Peyer's patch (tissue), 4 donors: ENCODE data around the gene IGSF9B. TPM values are rescaled to one million over a fixed set of nuclear protein-coding genes. Genes with fewer than 3 reads are reported as not detected.
A peak's percentile ranks its signal among the peaks of the same experiment; 100 is the strongest.

ENCODE experiments used
- DNase-seq, 3 donors: peaks; one replicate each; pipeline ENCODE4 v3.0.0-alpha.2; 2017 to 2019
- H3K27ac ChIP-seq, 4 donors: fragments of 200-600 bp; sonication (generic); one replicate each; pipeline ENCODE4 v1.5.1; 2016 to 2019
- H3K27me3 ChIP-seq, 2 donors: fragments of 200-600 bp; sonication (generic); one replicate each; pipeline ENCODE4 v1.5.1; 2019
- H3K36me3 ChIP-seq, 3 donors: fragments of 200-600 bp; sonication (generic); one replicate each; pipeline ENCODE4 v1.5.1; 2016 to 2019
- H3K4me1 ChIP-seq, 4 donors: fragments of 200-600 bp; sonication (generic); one replicate each; pipeline ENCODE4 v1.5.1; 2016 to 2019
- H3K4me3 ChIP-seq, 4 donors: fragments of 200-600 bp; sonication (generic); 1 replicate in 3 of 4; 2 replicates in 1 of 4; pipeline ENCODE4 v1.5.1; 2016 to 2019; ENCODE audit warnings: mild to moderate bottlenecking in 1 of 4
- H3K9me3 ChIP-seq, 4 donors: fragments of 200-600 bp; sonication (generic); one replicate each; pipeline ENCODE4 v1.5.1; 2016 to 2019; ENCODE audit warnings: mild to moderate bottlenecking in 1 of 4
- CTCF ChIP-seq, 6 experiments: fragments of 450-650 bp in 4 of 6; fragments of 200-600 bp in 2 of 6; sonication (generic) in 1 of 6; IDR thresholded peaks; one replicate each; pipeline ENCODE4 v1.5.1; 2017 to 2019; ENCODE audit warnings: antibody characterized with exemption in 6 of 6, mild to moderate bottlenecking in 3 of 6, moderate library complexity in 1 of 6
- POLR2A ChIP-seq, 2 donors: fragments of 450-650 bp; IDR thresholded peaks; one replicate each; pipeline ENCODE4 v1.5.1; 2017; ENCODE audit warnings: antibody characterized with exemption in 2 of 2, mild to moderate bottlenecking in 2 of 2, moderate library complexity in 2 of 2
- total RNA-seq, 4 donors: library from RNA; depleted of rRNA; stranded (reverse); fragments of >200 nt; gene quantifications; one replicate each; pipeline ENCODE4 v1.1.0, GENCODE V29; 2016

Gene IGSF9B
- total RNA-seq, 4 donors from 2014 or later, result 1.1 to 22.3 (median 5.0) TPM

DNA sequence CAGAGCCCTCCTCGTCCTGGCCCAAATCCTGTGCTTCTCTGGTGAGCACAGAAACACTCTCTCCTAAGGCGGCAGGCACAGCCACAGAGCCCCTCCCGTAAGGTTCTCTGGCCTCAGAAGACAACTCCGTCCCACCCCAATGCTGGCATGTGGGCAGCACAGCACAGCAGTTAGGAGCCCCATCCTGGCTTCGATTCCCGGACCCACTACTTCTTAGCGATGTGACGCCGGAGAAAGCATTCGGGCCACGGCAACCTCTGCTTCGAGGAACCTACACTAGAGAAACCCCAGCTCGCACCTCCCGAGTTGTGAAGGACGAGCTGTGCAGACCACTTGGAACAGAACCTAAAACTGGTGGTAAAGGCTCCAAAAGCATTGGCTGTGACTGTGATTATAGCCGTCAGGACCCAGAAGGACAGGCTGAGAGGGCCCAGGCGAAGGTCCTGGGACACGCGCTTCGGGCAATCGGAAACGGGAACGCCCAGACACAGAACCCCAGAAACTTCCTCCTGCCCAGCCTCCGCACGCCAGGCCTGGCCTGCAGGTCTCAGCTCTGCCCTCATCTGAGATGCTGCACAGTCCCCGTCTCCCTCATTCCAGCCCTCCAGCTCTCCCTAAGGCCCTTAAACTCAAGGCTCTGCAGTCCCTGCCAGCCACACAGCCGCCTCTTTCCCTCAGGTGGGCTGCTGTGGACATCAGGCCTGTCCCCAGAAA is 26.6 kb downstream of the IGSF9B start:
- Histone ChIP-seq H3K4me1 (peaks cover 0 to 16% (median 0%) of the 10 kb centered on the region in 4 donors), H3K9me3 (no peaks in the 10 kb centered on the region), H3K27ac (no peak overlapping the region), H3K36me3 (no peaks in the 10 kb centered on the region), H3K27me3 (no peaks in the 10 kb centered on the region), H3K4me3 (no peak overlapping the region)
- no peak for DNase-seq
- no peak for TF ChIP-seq CTCF (IDR thresholded peaks at IDR 0.05)
- TF ChIP-seq POLR2A (IDR thresholded peaks at IDR 0.05), result no peak

GRCh38 chr11:133929401-133930052 is 27.2 kb downstream of the IGSF9B start:
- no peaks in the 10 kb centered on the region for H3K27me3 ChIP-seq
- H3K4me1 ChIP-seq, result peaks cover 0 to 12% (median 0%) of the 10 kb centered on the region in 4 donors
- H3K4me3 ChIP-seq, result no peak overlapping the region
- no peak for DNase-seq
- no peak for TF ChIP-seq CTCF (IDR thresholded peaks at IDR 0.05)
- TF ChIP-seq POLR2A (IDR thresholded peaks at IDR 0.05), result no peak
- H3K27ac ChIP-seq, result no peak overlapping the region
- no peaks in the 10 kb centered on the region for H3K9me3 ChIP-seq
- no peaks in the 10 kb centered on the region for H3K36me3 ChIP-seq

DNA sequence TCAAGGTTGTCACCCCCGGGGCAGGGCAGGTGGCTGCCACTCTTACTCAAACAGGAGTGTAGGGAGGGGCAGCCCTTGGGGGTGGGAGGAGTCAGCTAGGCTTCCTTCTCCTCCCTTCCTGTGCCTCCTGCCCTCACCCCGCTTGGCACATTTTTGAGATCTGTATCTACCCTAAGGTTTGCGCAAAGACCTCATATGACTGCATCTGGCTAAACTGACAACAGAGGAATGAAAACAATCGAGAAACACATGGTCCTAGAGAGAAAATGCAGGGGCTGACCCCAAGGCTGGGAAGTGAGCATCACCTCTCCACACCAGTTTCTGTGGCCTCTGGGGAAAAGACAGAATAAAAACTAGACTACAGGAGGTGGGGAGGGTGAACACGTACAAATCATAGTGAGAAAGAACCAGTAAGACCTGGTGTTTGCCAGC is 28.1 kb downstream of the IGSF9B start:
- Histone ChIP-seq H3K4me3 (no peak overlapping the region), H3K9me3 (no peaks in the 10 kb centered on the region), H3K4me1 (peaks cover 0 to 12% (median 0%) of the 10 kb centered on the region in 4 donors), H3K36me3 (no peaks in the 10 kb centered on the region), H3K27me3 (no peaks in the 10 kb centered on the region), H3K27ac (no peak overlapping the region)
- no peak for TF ChIP-seq CTCF (IDR thresholded peaks at IDR 0.05)
- TF ChIP-seq POLR2A (IDR thresholded peaks at IDR 0.05), result no peak
- no peak for DNase-seq

- peak overlapping the region in 2 of 4 donors; percentile 18 to 29 for H3K4me3 ChIP-seq
Observed at GRCh38 chr11:133927690-133928627, 28.8 kb downstream of the IGSF9B start.

More at GRCh38 chr11:133927690-133928627, 28.8 kb downstream of the IGSF9B start:
- Histone ChIP-seq H3K27ac (no peak overlapping the region), H3K27me3 (no peaks in the 10 kb centered on the region), H3K9me3 (no peaks in the 10 kb centered on the region), H3K36me3 (no peaks in the 10 kb centered on the region), H3K4me1 (peaks cover 0 to 12% (median 0%) of the 10 kb centered on the region in 4 donors)
- TF ChIP-seq CTCF (IDR thresholded peaks at IDR 0.05) (peak; percentile 42 to 78 (median 66)), POLR2A (IDR thresholded peaks at IDR 0.05) (no peak)
- DNase-seq, result peak; percentile 31 to 76 (median 73)
